H1 (cell line): Measurements from ENCODE around the gene COQ8B. TPM values are rescaled to one million over a fixed set of nuclear protein-coding genes. Genes with fewer than 3 reads are reported as not detected.

Source experiments
- E2F6 ChIP-seq: IDR thresholded peaks from 2 replicates; pipeline ENCODE4 v1.6.1; 2012; ENCODE audit warnings: inconsistent platforms
- HDAC2 ChIP-seq, 2 experiments: fragments of 300-600 bp in 1 of 2; sonication (generic) in 1 of 2; IDR thresholded peaks; 2 replicates each; pipeline ENCODE4 v1.6.1; 2011 to 2012; ENCODE audit warnings: low read depth in 2 of 2, low read length in 2 of 2, mild to moderate bottlenecking in 2 of 2, moderate library complexity in 2 of 2, borderline replicate concordance in 1 of 2, inconsistent platforms in 1 of 2
- MAFK ChIP-seq: IDR thresholded peaks from 2 replicates; pipeline ENCODE4 v1.6.1; 2012; ENCODE audit warnings: low read depth, mild to moderate bottlenecking, improper control_type of control experiment, low read length
- RXRA ChIP-seq: IDR thresholded peaks from 2 replicates; pipeline ENCODE4 v1.6.1; 2011; ENCODE audit warnings: low read depth, mild to moderate bottlenecking, low read length, moderate library complexity; ENCODE audit not compliant: insufficient read depth
- USF2 ChIP-seq: IDR thresholded peaks from 2 replicates; pipeline ENCODE4 v1.6.1; 2011; ENCODE audit warnings: low read length, improper control_type of control experiment
- polyA plus RNA-seq, 7 experiments: library from polyadenylated mRNA; depleted of rRNA in 3 of 7; stranded (reverse) in 5 of 7; unstranded in 2 of 7; fragments of >200 nt in 5 of 7; fragments of 200-250 nt in 2 of 7; gene quantifications; 1 replicate in 5 of 7; 2 replicates in 1 of 7; 4 replicates in 1 of 7; pipeline versions ENCODE4 v1.2.1 to v1.2.3, GENCODE V29; 2011 to 2013; ENCODE audit warnings: missing spikeins in 2 of 7, mixed read lengths in 2 of 7
- total RNA-seq: library from RNA; stranded (reverse); fragmentation: NEBNext Ultra II Directional; extraction: Animal tissue kit (Norgen Biotek cat#: 25700); gene quantifications from 2 replicates; pipeline ENCODE4 v1.2.1, GENCODE V29; 2021

The COQ8B gene
- total and polyA plus RNA-seq, 2 of the 8 experiments (the other 6 are each of a cell fraction or from before 2014, with no cell fraction given), result 41.7 to 46.1 TPM

- no peak for TF ChIP-seq HDAC2 (IDR thresholded peaks at IDR 0.05; ENCODE audit: borderline replicate concordance in 1 of 2, low read depth in 2 of 2, low read length in 2 of 2)
- TF ChIP-seq RXRA, result no peak
- TF ChIP-seq E2F6, result no peak
- no peak for TF ChIP-seq USF2
- no peak for TF ChIP-seq MAFK
Measured at GRCh38 chr19:40735013-40735771, 18.5 kb upstream of the COQ8B start (continued).
